OCI-LY3 (cell line): ENCODE measurements around the gene SYT1.

Experiments used
- H2AFZ ChIP-seq: fragments of 200-600, 300-600 bp; shearing (Covaris generic); 2 replicates; pipeline ENCODE4 v1.6.0; 2014; ENCODE audit warnings: antibody characterized with exemption, low read depth, low read length
- H3K27ac ChIP-seq: fragments of 200-600, 300-600 bp; sonication (generic); 2 replicates; pipeline ENCODE4 v1.5.1; 2014; ENCODE audit warnings: mild to moderate bottlenecking, low read length, moderate library complexity, mixed read lengths
- H3K27me3 ChIP-seq: fragments of 200-600, 300-600 bp; sonication (generic); 2 replicates; pipeline ENCODE4 v1.6.1; 2014; ENCODE audit warnings: low read depth, low read length, mixed read lengths
- H3K36me3 ChIP-seq: fragments of 200-600, 300-600 bp; sonication (generic); replicated peaks from 2 replicates; pipeline ENCODE3; 2014; ENCODE audit warnings: low read depth, low read length, mixed read lengths
- H3K4me1 ChIP-seq: fragments of 300-600, 200-600 bp; sonication (generic); 2 replicates; pipeline ENCODE4 v1.6.1; 2014; ENCODE audit warnings: low read length, mixed read lengths
- H3K4me2 ChIP-seq: fragments of 200-600, 300-600 bp; sonication (generic); 2 replicates; pipeline ENCODE4 v1.6.1; 2014; ENCODE audit warnings: low read length, mixed read lengths
- H3K4me3 ChIP-seq: fragments of 300-600, 200-600 bp; sonication (generic); 2 replicates; pipeline ENCODE4 v1.5.1; 2014; ENCODE audit warnings: antibody characterized with exemption, mild to moderate bottlenecking, low read length, moderate library complexity
- H3K79me2 ChIP-seq: fragments of 300-600, 200-600 bp; shearing (Covaris generic); 2 replicates; pipeline ENCODE4 v1.6.1; 2014; ENCODE audit warnings: mild to moderate bottlenecking, low read length, mixed read lengths
- H3K9ac ChIP-seq: fragments of 300-600, 200-600 bp; shearing (Covaris generic); 2 replicates; pipeline ENCODE4 v1.6.0; 2014; ENCODE audit warnings: mild to moderate bottlenecking, low read length, moderate library complexity
- H3K9me3 ChIP-seq: fragments of 200-600, 300-600 bp; shearing (Covaris generic); 2 replicates; pipeline ENCODE4 v1.6.1; 2014; ENCODE audit warnings: low read length, mixed read lengths; ENCODE audit not compliant: insufficient read depth
- H4K20me1 ChIP-seq: fragments of 200-600, 300-600 bp; sonication (generic); 2 replicates; pipeline ENCODE4 v1.6.1; 2016; ENCODE audit warnings: low read length, mixed read lengths; ENCODE audit not compliant: insufficient read depth
- CTCF ChIP-seq: fragments of 200-600, 300-600 bp; sonication (generic); IDR thresholded peaks from 2 replicates; pipeline ENCODE4 v1.5.1; 2014; ENCODE audit warnings: antibody characterized with exemption, low read length, low read depth
- EZH2phosphoT487 ChIP-seq: fragments of 200-600 bp; shearing (Covaris generic); IDR thresholded peaks from 2 replicates; pipeline ENCODE4 v1.6.1; 2018; ENCODE audit warnings: antibody characterized with exemption, mixed run types, low read depth

SYT1 gene

DNA sequence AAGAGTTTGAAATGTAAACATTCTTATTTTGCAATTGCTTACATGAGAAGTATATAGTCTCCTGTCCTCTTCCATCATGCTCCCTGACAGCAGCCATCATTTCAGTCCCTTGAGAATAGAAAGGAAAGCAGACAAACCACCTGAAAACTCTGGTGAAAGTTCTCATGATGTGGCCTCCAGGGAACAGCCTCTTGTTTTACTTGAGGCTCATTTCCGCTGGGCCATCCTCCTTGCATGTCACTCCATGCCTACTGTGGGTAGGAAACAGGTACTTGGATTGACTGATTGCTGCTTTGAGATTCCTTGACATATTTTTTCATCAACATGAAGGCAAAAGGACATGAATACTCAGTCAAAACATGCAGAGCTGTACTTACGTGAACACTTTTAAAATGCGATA lies 6.0 kb downstream of the SYT1 start:
- H3K79me2 ChIP-seq = no peaks in the 10 kb centered on the region
- H3K9me3 ChIP-seq = no peaks in the 10 kb centered on the region
- no peak overlapping the region for H3K9ac ChIP-seq
- H2AFZ ChIP-seq = no peak overlapping the region
- no peak for TF ChIP-seq EZH2phosphoT487
- TF ChIP-seq CTCF = no peak
- H3K4me3 ChIP-seq = no peak overlapping the region
- no peak overlapping the region for H3K27ac ChIP-seq
- H3K36me3 ChIP-seq = no peaks in the 10 kb centered on the region
- H3K27me3 ChIP-seq = no peaks in the 10 kb centered on the region
- no peaks in the 10 kb centered on the region for H4K20me1 ChIP-seq
- no peak overlapping the region for H3K4me2 ChIP-seq
- no peaks in the 10 kb centered on the region for H3K4me1 ChIP-seq

GRCh38 chr12:78871566-78871965 lies 7.0 kb downstream of the SYT1 start:
- H3K4me3 ChIP-seq = no peak overlapping the region
- TF ChIP-seq CTCF (no peak), EZH2phosphoT487 (no peak)
- no peaks in the 10 kb centered on the region for H3K9me3 ChIP-seq
- no peak overlapping the region for H3K9ac ChIP-seq
- no peaks in the 10 kb centered on the region for H3K36me3 ChIP-seq
- H4K20me1 ChIP-seq = no peaks in the 10 kb centered on the region
- no peak overlapping the region for H3K27ac ChIP-seq
- H2AFZ ChIP-seq = no peak overlapping the region
- H3K79me2 ChIP-seq = no peaks in the 10 kb centered on the region
- H3K4me1 ChIP-seq = no peaks in the 10 kb centered on the region
- no peak overlapping the region for H3K4me2 ChIP-seq
- no peaks in the 10 kb centered on the region for H3K27me3 ChIP-seq

GRCh38 chr12:78878459-78878858 lies 13.9 kb downstream of the SYT1 start:
- H3K4me3 ChIP-seq = no peak overlapping the region
- no peak overlapping the region for H3K4me2 ChIP-seq
- H3K4me1 ChIP-seq = no peaks in the 10 kb centered on the region
- no peak overlapping the region for H3K9ac ChIP-seq
- H3K27ac ChIP-seq = no peak overlapping the region
- H4K20me1 ChIP-seq = no peaks in the 10 kb centered on the region
- H3K36me3 ChIP-seq = no peaks in the 10 kb centered on the region
- H3K27me3 ChIP-seq = no peaks in the 10 kb centered on the region
- H3K9me3 ChIP-seq = no peaks in the 10 kb centered on the region
- H2AFZ ChIP-seq = no peak overlapping the region
- TF ChIP-seq EZH2phosphoT487 (no peak), CTCF (no peak)
- no peaks in the 10 kb centered on the region for H3K79me2 ChIP-seq

GRCh38 chr12:78878866-78879265 lies 14.3 kb downstream of the SYT1 start:
- Histone ChIP-seq H3K79me2 (no peaks in the 10 kb centered on the region), H3K36me3 (no peaks in the 10 kb centered on the region), H3K4me3 (no peak overlapping the region), H3K9ac (no peak overlapping the region), H3K9me3 (no peaks in the 10 kb centered on the region), H3K27me3 (no peaks in the 10 kb centered on the region), H3K27ac (no peak overlapping the region), H4K20me1 (no peaks in the 10 kb centered on the region), H2AFZ (no peak overlapping the region), H3K4me1 (no peaks in the 10 kb centered on the region), H3K4me2 (no peak overlapping the region)
- TF ChIP-seq CTCF (no peak), EZH2phosphoT487 (no peak)
